IMR-90 (cell line): ENCODE results near the gene AGAP1. TPM values are rescaled to one million over a fixed set of nuclear protein-coding genes. Genes with fewer than 3 reads are reported as not detected.

Experiments
- ATAC-seq: fragments of 200-7000 bp; cut with Tn5 transposase; 2 replicates; pipeline ENCODE4 v1.9.1; 2020; ENCODE audit warnings: low read depth, mild to moderate bottlenecking, moderate library complexity
- BruUV-seq: library from RNA; stranded (reverse); fragments of 400-500 nt; replicated peaks from 2 replicates; lab custom pipeline; 2021; lab: Mats Ljungman, UMichigan
- CTCF ChIA-PET: fragments of 300-600 bp; formaldehyde crosslinking; extraction: SDS; loops from one replicate; lab custom pipeline; 2021; ENCODE audit warnings: antibody characterized with exemption; lab: Yijun Ruan, JAX
- POLR2A ChIA-PET: fragments of 300-600 bp; sonication (Branson Sonifier 250); formaldehyde crosslinking; loops from one replicate; lab custom pipeline; 2022; ENCODE audit warnings: antibody characterized with exemption; ENCODE audit not compliant: unreplicated experiment; lab: Charles Lee
- DNase-seq: peaks from one replicate; pipeline ENCODE4 v3.0.0; 2013
- H2AFZ ChIP-seq: replicated peaks from 2 replicates; pipeline ENCODE3; 2013; ENCODE audit warnings: low read length, mild to moderate bottlenecking; ENCODE audit not compliant: poor library complexity
- H2AK5ac ChIP-seq: 2 replicates; pipeline ENCODE4 v1.6.1; 2013; ENCODE audit warnings: low read depth, low read length, inconsistent platforms
- H2AK9ac ChIP-seq: replicated peaks from 2 replicates; pipeline ENCODE3; 2013; ENCODE audit warnings: mild to moderate bottlenecking, low read depth, low read length, moderate library complexity; ENCODE audit not compliant: poor library complexity
- H2BK120ac ChIP-seq: 2 replicates; pipeline ENCODE4 v1.6.1; 2013; ENCODE audit warnings: low read depth, low read length, inconsistent platforms
- H2BK15ac ChIP-seq: 3 replicates; pipeline ENCODE4 v1.6.1; 2013; ENCODE audit warnings: low read depth, low read length, inconsistent platforms
- H2BK20ac ChIP-seq: 2 replicates; pipeline ENCODE4 v1.6.1; 2013; ENCODE audit warnings: low read depth, mild to moderate bottlenecking, inconsistent platforms, low read length, moderate library complexity
- H2BK5ac ChIP-seq: 2 replicates; pipeline ENCODE4 v1.6.1; 2013; ENCODE audit warnings: mild to moderate bottlenecking, low read depth, low read length, inconsistent platforms; ENCODE audit not compliant: poor library complexity, severe bottlenecking
- H3K14ac ChIP-seq: replicated peaks from 2 replicates; pipeline ENCODE4 v1.6.1; 2013; ENCODE audit warnings: low read depth, low read length, inconsistent platforms
- H3K18ac ChIP-seq: 2 replicates; pipeline ENCODE4 v1.6.1; 2013; ENCODE audit warnings: low read depth, low read length, control low read depth
- H3K23ac ChIP-seq: 2 replicates; pipeline ENCODE4 v1.6.1; 2013; ENCODE audit warnings: low read depth, low read length, inconsistent platforms
- H3K27ac ChIP-seq: 2 replicates; pipeline ENCODE4 v1.5.1; 2013; ENCODE audit warnings: mild to moderate bottlenecking, control low read depth, low read length; ENCODE audit not compliant: insufficient read depth
- H3K27me3 ChIP-seq: 2 replicates; pipeline ENCODE4 v1.6.1; 2013; ENCODE audit warnings: low read length; ENCODE audit not compliant: control insufficient read depth, insufficient read depth
- H3K36me3 ChIP-seq: 2 replicates; pipeline ENCODE4 v1.6.1; 2013; ENCODE audit warnings: low read length, mixed read lengths; ENCODE audit not compliant: control insufficient read depth, insufficient read depth
- H3K4ac ChIP-seq: 2 replicates; pipeline ENCODE4 v1.6.1; 2013; ENCODE audit warnings: low read depth, low read length, inconsistent platforms
- H3K4me1 ChIP-seq: 2 replicates; pipeline ENCODE4 v1.6.1; 2013; ENCODE audit warnings: low read length, mixed read lengths; ENCODE audit not compliant: control insufficient read depth, insufficient read depth
- H3K4me2 ChIP-seq: 2 replicates; pipeline ENCODE4 v1.6.1; 2013; ENCODE audit warnings: low read depth, mild to moderate bottlenecking, control low read depth, low read length, moderate library complexity
- H3K4me3 ChIP-seq: 2 replicates; pipeline ENCODE4 v1.5.1; 2013; ENCODE audit warnings: low read depth, mild to moderate bottlenecking, control low read depth, low read length, moderate library complexity; ENCODE audit not compliant: insufficient read depth
- H3K56ac ChIP-seq: 2 replicates; pipeline ENCODE4 v1.6.1; 2013; ENCODE audit warnings: low read length, inconsistent platforms; ENCODE audit not compliant: insufficient read depth; ENCODE audit errors: extremely low read depth
- H3K79me1 ChIP-seq, 2 experiments: 2 replicates each; pipeline ENCODE4 v1.6.1; 2013; ENCODE audit warnings: low read length in 2 of 2, inconsistent platforms in 1 of 2, low read depth in 1 of 2
- H3K9ac ChIP-seq: 2 replicates; pipeline ENCODE4 v1.6.1; 2013; ENCODE audit warnings: low read depth, low read length, control low read depth
- H3K9me1 ChIP-seq: 2 replicates; pipeline ENCODE4 v1.6.1; 2013; ENCODE audit warnings: low read length, inconsistent platforms; ENCODE audit not compliant: insufficient read depth
- H3K9me3 ChIP-seq: 2 replicates; pipeline ENCODE4 v1.6.1; 2013; ENCODE audit warnings: low read length; ENCODE audit not compliant: control insufficient read depth, insufficient read depth
- H4K20me1 ChIP-seq: 2 replicates; pipeline ENCODE4 v1.6.1; 2013; ENCODE audit warnings: low read length, inconsistent platforms; ENCODE audit not compliant: insufficient read depth
- H4K5ac ChIP-seq: 2 replicates; pipeline ENCODE4 v1.6.1; 2013; ENCODE audit warnings: mild to moderate bottlenecking, low read depth, low read length, control low read depth
- H4K8ac ChIP-seq, 2 experiments: 2 replicates each; pipeline ENCODE4 v1.6.1; 2013; ENCODE audit warnings: low read depth in 2 of 2, low read length in 2 of 2, control low read depth in 1 of 2, inconsistent platforms in 1 of 2
- H4K91ac ChIP-seq: 2 replicates; pipeline ENCODE4 v1.6.1; 2013; ENCODE audit warnings: low read depth, low read length, inconsistent platforms; ENCODE audit not compliant: insufficient read depth
- CEBPB ChIP-seq: IDR thresholded peaks from 2 replicates; pipeline ENCODE4 v1.6.1; 2012; ENCODE audit warnings: low read depth, low read length, improper control_type of control experiment
- CHD1 ChIP-seq: IDR thresholded peaks from 2 replicates; pipeline ENCODE4 v1.6.1; 2012; ENCODE audit warnings: low read depth, low read length, improper control_type of control experiment
- ELK1 ChIP-seq: fragments of 150-350 bp; IDR thresholded peaks from 2 replicates; pipeline ENCODE4 v1.6.1; 2016; ENCODE audit warnings: low read depth, mild to moderate bottlenecking, low read length, moderate library complexity, borderline replicate concordance
- FOS ChIP-seq: fragments of 150-350 bp; IDR thresholded peaks from 2 replicates; pipeline ENCODE4 v1.6.1; 2016; ENCODE audit warnings: low read depth, low read length
- MAFK ChIP-seq: IDR thresholded peaks from 2 replicates; pipeline ENCODE4 v1.6.1; 2012; ENCODE audit warnings: low read depth, low read length, improper control_type of control experiment
- MAZ ChIP-seq: IDR thresholded peaks from 2 replicates; pipeline ENCODE4 v1.6.1; 2012; ENCODE audit warnings: low read depth, mild to moderate bottlenecking, low read length, improper control_type of control experiment, moderate library complexity, borderline replicate concordance
- MXI1 ChIP-seq: IDR thresholded peaks from 2 replicates; pipeline ENCODE4 v1.6.1; 2012; ENCODE audit warnings: low read depth, mild to moderate bottlenecking, low read length, moderate library complexity, borderline replicate concordance
- NFE2L2 ChIP-seq: fragments of 150-350 bp; IDR thresholded peaks from 2 replicates; pipeline ENCODE4 v1.6.1; 2016; ENCODE audit warnings: low read depth, mild to moderate bottlenecking, low read length
- POLR2A ChIP-seq: IDR thresholded peaks from 2 replicates; pipeline ENCODE4 v1.6.1; 2012; ENCODE audit warnings: mild to moderate bottlenecking, low read depth, low read length
- RAD21 ChIP-seq: IDR thresholded peaks from 2 replicates; pipeline ENCODE4 v1.6.1; 2012; ENCODE audit warnings: low read length, improper control_type of control experiment
- RCOR1 ChIP-seq: IDR thresholded peaks from 2 replicates; pipeline ENCODE4 v1.6.1; 2012; ENCODE audit warnings: mild to moderate bottlenecking, low read length, improper control_type of control experiment; ENCODE audit not compliant: insufficient replicate concordance
- SMC3 ChIP-seq: fragments of 150-350 bp; IDR thresholded peaks from 2 replicates; pipeline ENCODE4 v1.6.1; 2016; ENCODE audit warnings: low read depth, mild to moderate bottlenecking, antibody characterized with exemption, low read length, moderate library complexity
- USF2 ChIP-seq: fragments of 150-350 bp; IDR thresholded peaks from 2 replicates; pipeline ENCODE4 v1.6.1; 2017; ENCODE audit warnings: mild to moderate bottlenecking, antibody characterized with exemption, low read length, low read depth
- WGBS, 2 experiments: methylation state at CpG; one replicate each; pipeline versions ENCODE4 v1.1.5 to v1.1.7; 2013; ENCODE audit warnings: missing lambda C conversion rate in 2 of 2; ENCODE audit not compliant: insufficient read length in 1 of 2; ENCODE audit errors: extremely low coverage in 2 of 2; 5-methylcytosine and 5-hydroxymethylcytosine counted together
- dilution Hi-C: fragments of 300-500 bp; cut with HindIII; formaldehyde crosslinking; loops from one replicate; pipeline ENCODE4 v1.14.3; 2018; ENCODE audit warnings: low sequenced_read_pairs; ENCODE audit not compliant: unreplicated experiment
- in situ Hi-C: fragments of 300-500 bp; cut with MboI; formaldehyde crosslinking; loops from 3 replicates; pipeline ENCODE4 v1.14.3; 2019; ENCODE audit warnings: low sequenced_read_pairs, inconsistent platforms, mixed read lengths
- intact Hi-C: fragments of 100-400 bp; cut with micrococcal nuclease; formaldehyde crosslinking; loops from 2 replicates; pipeline ENCODE4 v1.10.0; 2022
- polyA plus RNA-seq, 3 experiments: library from polyadenylated mRNA; depleted of rRNA; stranded (reverse); fragments of >200 nt; gene quantifications; 2 replicates each; pipeline ENCODE4 v1.2.3, GENCODE V29; 2012; ENCODE audit warnings: low replicate concordance in 1 of 3
- total RNA-seq: library from RNA; depleted of rRNA; stranded (reverse); fragments of >200 nt; gene quantifications from 2 replicates; pipeline ENCODE4 v1.2.3, GENCODE V29; 2012
- TF ChIP-seq, protein P1 (sequence below): conservative IDR thresholded peaks from 2 replicates; pipeline ENCODE4 v1.5.1; 2012; ENCODE audit warnings: mild to moderate bottlenecking, low read depth, low read length, improper control_type of control experiment

AGAP1 gene
- total and polyA plus RNA-seq, 2 of the 4 experiments (the other 2 are of a cell fraction), result 15.1 to 16.4 TPM

GRCh38 chr2:235770909-235771820 is 277.3 kb downstream of the AGAP1 start:
- ChIA-PET CTCF (interaction anchor here (0.7 to 1.0 kb wide), 2 partner anchors 8 to 9 kb away, joined by 3 read pairs; no protein-coding TSS in a partner anchor), POLR2A (no interaction called here)
- H2BK15ac ChIP-seq, result no peak overlapping the region
- H2BK120ac ChIP-seq, result no peak overlapping the region
- no peak overlapping the region for H3K18ac ChIP-seq
- H3K9ac ChIP-seq, result no peak overlapping the region
- no peaks in the 10 kb centered on the region for H3K79me1 ChIP-seq
- no peak for TF ChIP-seq MAFK
- TF ChIP-seq RAD21, result no peak
- no peak for TF ChIP-seq ELK1
- TF ChIP-seq, protein P1, sequence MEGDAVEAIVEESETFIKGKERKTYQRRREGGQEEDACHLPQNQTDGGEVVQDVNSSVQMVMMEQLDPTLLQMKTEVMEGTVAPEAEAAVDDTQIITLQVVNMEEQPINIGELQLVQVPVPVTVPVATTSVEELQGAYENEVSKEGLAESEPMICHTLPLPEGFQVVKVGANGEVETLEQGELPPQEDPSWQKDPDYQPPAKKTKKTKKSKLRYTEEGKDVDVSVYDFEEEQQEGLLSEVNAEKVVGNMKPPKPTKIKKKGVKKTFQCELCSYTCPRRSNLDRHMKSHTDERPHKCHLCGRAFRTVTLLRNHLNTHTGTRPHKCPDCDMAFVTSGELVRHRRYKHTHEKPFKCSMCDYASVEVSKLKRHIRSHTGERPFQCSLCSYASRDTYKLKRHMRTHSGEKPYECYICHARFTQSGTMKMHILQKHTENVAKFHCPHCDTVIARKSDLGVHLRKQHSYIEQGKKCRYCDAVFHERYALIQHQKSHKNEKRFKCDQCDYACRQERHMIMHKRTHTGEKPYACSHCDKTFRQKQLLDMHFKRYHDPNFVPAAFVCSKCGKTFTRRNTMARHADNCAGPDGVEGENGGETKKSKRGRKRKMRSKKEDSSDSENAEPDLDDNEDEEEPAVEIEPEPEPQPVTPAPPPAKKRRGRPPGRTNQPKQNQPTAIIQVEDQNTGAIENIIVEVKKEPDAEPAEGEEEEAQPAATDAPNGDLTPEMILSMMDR, result no peak
- TF ChIP-seq SMC3, result no peak
- no peak for TF ChIP-seq USF2
- TF ChIP-seq CHD1, result no peak
- TF ChIP-seq CEBPB, result no peak
- TF ChIP-seq RCOR1, result no peak
- no peak for TF ChIP-seq FOS
- no peak for TF ChIP-seq MAZ
- TF ChIP-seq MXI1, result no peak
- no peak for TF ChIP-seq NFE2L2
- no peak for TF ChIP-seq POLR2A
- no peak overlapping the region for H3K56ac ChIP-seq
- no peak overlapping the region for H3K4me2 ChIP-seq
- no peak overlapping the region for H2AFZ ChIP-seq
- no peaks in the 10 kb centered on the region for H4K20me1 ChIP-seq
- no peaks in the 10 kb centered on the region for H3K4me1 ChIP-seq
- no peaks in the 10 kb centered on the region; the same call in 1 of the 2 replicates for H3K9me1 ChIP-seq
- H3K9me3 ChIP-seq, result no peaks in the 10 kb centered on the region
- H3K36me3 ChIP-seq, result peaks cover 4% of the 10 kb centered on the region; the same call in 1 of the 2 replicates
- no peak overlapping the region for H2BK20ac ChIP-seq
- H3K27me3 ChIP-seq, result no peaks in the 10 kb centered on the region
- no peak overlapping the region for H2BK5ac ChIP-seq
- no peak for ATAC-seq
- dilution Hi-C loops, result no loop called here
- no peak overlapping the region for H3K23ac ChIP-seq
- WGBS, 2 experiments, result 94% methylated on average over 9 of the region's 23 CpGs; no CpG with 5 or more reads in 1 of the 2 experiments
- no peak overlapping the region for H2AK9ac ChIP-seq
- H4K91ac ChIP-seq, result no peak overlapping the region
- H3K14ac ChIP-seq, result no peak overlapping the region
- H3K27ac ChIP-seq, result no peak overlapping the region
- DNase-seq, result no peak
- H3K4me3 ChIP-seq, result no peak overlapping the region
- no TSS peak for BruUV-seq
- no peak overlapping the region for H3K4ac ChIP-seq
- H2AK5ac ChIP-seq, result no peak overlapping the region
- no peak overlapping the region for H4K5ac ChIP-seq
- H4K8ac ChIP-seq, result no peak overlapping the region
- in situ Hi-C loops, result no loop called here
- intact Hi-C loops, result loop anchor here (10.0 kb wide), 1 partner anchor 1304 kb away; no protein-coding TSS in a partner anchor
